B cell (primary cell): ENCODE measurements around the gene KCNF1. TPM values are rescaled to one million over a fixed set of nuclear protein-coding genes. Genes with fewer than 3 reads are reported as not detected.

Experiments
- ATAC-seq: fragments of 200-7000 bp; cut with Tn5 transposase; one replicate; pipeline ENCODE4 v1.10.0; 2021; ENCODE audit warnings: low read depth, mild to moderate bottlenecking, moderate number of reproducible peaks, moderate library complexity
- CTCF ChIA-PET: fragments of 350-600 bp; sonication (Branson Sonifier 250); formaldehyde crosslinking; loops from one replicate; lab custom pipeline; 2021; ENCODE audit warnings: antibody characterized with exemption, inconsistent platforms; lab: Charles Lee
- POLR2A ChIA-PET: fragments of 350-600 bp; sonication (Branson Sonifier 250); formaldehyde crosslinking; loops from one replicate; lab custom pipeline; 2021; ENCODE audit warnings: antibody characterized with exemption; lab: Charles Lee
- DNase-seq: peaks from one replicate; pipeline ENCODE4 v3.0.0; 2013
- H2AFZ ChIP-seq: 2 replicates; pipeline ENCODE4 v1.6.1; 2012; ENCODE audit warnings: mild to moderate bottlenecking, low read depth, low read length; ENCODE audit not compliant: insufficient read depth, poor library complexity, severe bottlenecking
- H3K27ac ChIP-seq, 2 donors: 1 replicate in 1 of 2; 2 replicates in 1 of 2; pipeline ENCODE4 v1.5.1; 2012 to 2013; ENCODE audit warnings: low read length in 2 of 2, mild to moderate bottlenecking in 2 of 2, moderate library complexity in 1 of 2
- H3K27me3 ChIP-seq, 4 experiments: fragments of 200-600 bp in 1 of 4; sonication (generic) in 1 of 4; replicated peaks in 1 of 4; 1 replicate in 2 of 4; 2 replicates in 2 of 4; pipeline versions ENCODE4 v1.6.1 to v1.7.0; 2013 to 2016; ENCODE audit warnings: low read length in 3 of 4, mild to moderate bottlenecking in 2 of 4, mixed read lengths in 1 of 4, moderate library complexity in 1 of 4; ENCODE audit not compliant: insufficient read depth in 4 of 4, control insufficient read depth in 3 of 4; ENCODE audit errors: control extremely low read depth in 1 of 4
- H3K36me3 ChIP-seq, 2 experiments: replicated peaks in 1 of 2; 1 replicate in 1 of 2; 2 replicates in 1 of 2; pipeline versions ENCODE4 v1.6.1 to v1.7.1; 2013; ENCODE audit warnings: low read length in 1 of 2; ENCODE audit not compliant: insufficient read depth in 2 of 2, control insufficient read depth in 1 of 2; ENCODE audit errors: control extremely low read depth in 1 of 2, extremely low read depth in 1 of 2
- H3K4me1 ChIP-seq, 2 donors: fragments of 200-600 bp in 1 of 2; sonication (generic) in 1 of 2; 1 replicate in 1 of 2; 2 replicates in 1 of 2; pipeline versions ENCODE4 v1.5.1 to v1.6.1; 2013 to 2017; ENCODE audit warnings: low read length in 2 of 2; ENCODE audit not compliant: control insufficient read depth in 2 of 2, insufficient read depth in 2 of 2
- H3K4me2 ChIP-seq: replicated peaks from 2 replicates; pipeline ENCODE3; 2012; ENCODE audit warnings: mild to moderate bottlenecking, low read depth, low read length; ENCODE audit not compliant: poor library complexity, severe bottlenecking
- H3K4me3 ChIP-seq, 5 experiments: fragments of 200-600 bp in 1 of 5; sonication (generic) in 1 of 5; 1 replicate in 3 of 5; 2 replicates in 2 of 5; pipeline versions ENCODE4 v1.5.1 to v1.7.0; 2011 to 2016; ENCODE audit warnings: low read length in 4 of 5, mild to moderate bottlenecking in 4 of 5, low read depth in 2 of 5, control low read depth in 1 of 5, moderate library complexity in 1 of 5; ENCODE audit not compliant: insufficient read depth in 1 of 5; ENCODE audit errors: control extremely low read depth in 1 of 5, extremely low read depth in 1 of 5
- H3K79me2 ChIP-seq: fragments of 200-600 bp; sonication (generic); one replicate; pipeline ENCODE4 v1.6.0; 2016; ENCODE audit warnings: low read length; ENCODE audit not compliant: control insufficient read depth, insufficient read depth
- H3K9ac ChIP-seq: fragments of 200-600 bp; sonication (generic); 2 replicates; pipeline ENCODE4 v1.6.1; 2017; ENCODE audit warnings: mild to moderate bottlenecking, low read length, moderate library complexity
- H3K9me3 ChIP-seq, 3 donors: one replicate each; pipeline versions ENCODE4 v1.6.1 to v1.7.1; 2013; ENCODE audit warnings: low read length in 2 of 3; ENCODE audit not compliant: control insufficient read depth in 2 of 3, insufficient read depth in 1 of 3; ENCODE audit errors: control extremely low read depth in 1 of 3
- H4K20me1 ChIP-seq: 2 replicates; pipeline ENCODE4 v1.6.0; 2012; ENCODE audit warnings: mild to moderate bottlenecking, low read length; ENCODE audit not compliant: insufficient read depth, control insufficient read depth, poor library complexity, severe bottlenecking
- H3K27ac Mint-ChIP-seq: one replicate; pipeline ENCODE4 v1.8.0; 2021; ENCODE audit warnings: mixed read lengths
- H3K27me3 Mint-ChIP-seq: one replicate; pipeline ENCODE4 v1.8.0; 2021; ENCODE audit warnings: mixed read lengths
- H3K4me1 Mint-ChIP-seq: one replicate; pipeline ENCODE4 v1.8.0; 2021; ENCODE audit warnings: mixed read lengths
- H3K4me3 Mint-ChIP-seq: one replicate; pipeline ENCODE4 v1.8.0; 2021; ENCODE audit warnings: mixed read lengths
- H3K9me3 Mint-ChIP-seq: one replicate; pipeline ENCODE4 v1.8.0; 2022; ENCODE audit warnings: mixed read lengths; ENCODE audit not compliant: insufficient read depth
- EZH2 ChIP-seq: IDR thresholded peaks from 2 replicates; pipeline ENCODE4 v1.6.1; 2012; ENCODE audit warnings: borderline replicate concordance, low read depth, mild to moderate bottlenecking, moderate library complexity, low read length; ENCODE audit not compliant: insufficient read depth, poor library complexity, severe bottlenecking
- WGBS: methylation state at CpG from one replicate; pipeline ENCODE4 v1.1.5; 2013; ENCODE audit warnings: missing lambda C conversion rate; ENCODE audit not compliant: insufficient coverage; 5-methylcytosine and 5-hydroxymethylcytosine counted together
- intact Hi-C: fragments of 100-400 bp; cut with micrococcal nuclease; formaldehyde crosslinking; loops from one replicate; pipeline ENCODE4 v1.10.0; 2022
- polyA plus RNA-seq: library from polyadenylated mRNA; depleted of rRNA; stranded (reverse); fragments of >200 nt; gene quantifications from 2 replicates; pipeline ENCODE4 v1.2.3, GENCODE V29; 2012
- total RNA-seq, 2 donors: library from RNA; stranded (reverse); fragments of 120-200 nt in 1 of 2; gene quantifications; 1 replicate in 1 of 2; 2 replicates in 1 of 2; pipeline versions ENCODE4 v1.2.3 to v1.2.4, GENCODE V29; 2013 to 2022
- TF ChIP-seq, protein P1 (sequence below): fragments of 200-600 bp; IDR thresholded peaks from one replicate; pipeline ENCODE4 v1.8.0; 2022; ENCODE audit warnings: antibody characterized with exemption, mild to moderate bottlenecking

The KCNF1 gene
- total and polyA plus RNA-seq, 2 donors (not counting 1 experiment from before 2014, with no cell fraction given), result not detected

DNA sequence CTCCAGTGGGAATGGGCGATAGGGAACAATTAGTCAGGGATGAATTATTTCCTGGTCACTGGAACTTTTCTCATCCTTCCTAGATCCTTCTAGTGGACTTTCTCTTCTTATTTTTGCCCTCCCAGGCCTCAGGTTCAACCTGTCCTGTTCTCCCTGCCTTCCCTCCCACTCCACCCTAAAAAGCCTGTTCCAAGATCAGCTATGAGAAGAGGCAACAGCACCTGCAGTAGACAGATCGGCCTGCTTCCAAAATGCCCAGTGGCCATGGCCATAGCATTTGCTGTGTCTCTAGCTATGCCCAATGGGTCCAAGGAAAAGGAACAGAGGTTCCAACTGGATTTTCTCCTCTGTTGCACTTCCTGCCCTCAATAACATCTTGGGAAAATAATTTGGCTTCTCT, 16.5 kb upstream of the KCNF1 start:
- no peak overlapping the region for H2AFZ ChIP-seq
- H3K27me3 Mint-ChIP-seq, result peaks cover 30% of the 10 kb centered on the region
- ChIA-PET POLR2A (no interaction called here), CTCF (no interaction called here)
- intact Hi-C loops, result no loop called here
- no peak for ATAC-seq
- peaks cover 0 to 11% (median 1%) of the 10 kb centered on the region in 4 experiments for H3K27me3 ChIP-seq
- no peak overlapping the region for H3K4me2 ChIP-seq
- no peaks in the 10 kb centered on the region for H3K36me3 ChIP-seq
- H4K20me1 ChIP-seq, result no peaks in the 10 kb centered on the region
- no peak for DNase-seq
- H3K4me1 ChIP-seq, result no peaks in the 10 kb centered on the region
- TF ChIP-seq EZH2, result no peak
- TF ChIP-seq, protein P1, sequence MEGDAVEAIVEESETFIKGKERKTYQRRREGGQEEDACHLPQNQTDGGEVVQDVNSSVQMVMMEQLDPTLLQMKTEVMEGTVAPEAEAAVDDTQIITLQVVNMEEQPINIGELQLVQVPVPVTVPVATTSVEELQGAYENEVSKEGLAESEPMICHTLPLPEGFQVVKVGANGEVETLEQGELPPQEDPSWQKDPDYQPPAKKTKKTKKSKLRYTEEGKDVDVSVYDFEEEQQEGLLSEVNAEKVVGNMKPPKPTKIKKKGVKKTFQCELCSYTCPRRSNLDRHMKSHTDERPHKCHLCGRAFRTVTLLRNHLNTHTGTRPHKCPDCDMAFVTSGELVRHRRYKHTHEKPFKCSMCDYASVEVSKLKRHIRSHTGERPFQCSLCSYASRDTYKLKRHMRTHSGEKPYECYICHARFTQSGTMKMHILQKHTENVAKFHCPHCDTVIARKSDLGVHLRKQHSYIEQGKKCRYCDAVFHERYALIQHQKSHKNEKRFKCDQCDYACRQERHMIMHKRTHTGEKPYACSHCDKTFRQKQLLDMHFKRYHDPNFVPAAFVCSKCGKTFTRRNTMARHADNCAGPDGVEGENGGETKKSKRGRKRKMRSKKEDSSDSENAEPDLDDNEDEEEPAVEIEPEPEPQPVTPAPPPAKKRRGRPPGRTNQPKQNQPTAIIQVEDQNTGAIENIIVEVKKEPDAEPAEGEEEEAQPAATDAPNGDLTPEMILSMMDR, result no peak
- H3K9me3 Mint-ChIP-seq, result no peaks in the 10 kb centered on the region
- no peaks in the 10 kb centered on the region for H3K9me3 ChIP-seq
- no peak overlapping the region for H3K4me3 ChIP-seq
- H3K4me1 Mint-ChIP-seq, result no peaks in the 10 kb centered on the region
- no peak overlapping the region for H3K27ac ChIP-seq
- 100% methylated on average over 2 of the region's 2 CpGs for WGBS
- H3K79me2 ChIP-seq, result no peaks in the 10 kb centered on the region
- H3K4me3 Mint-ChIP-seq, result no peak overlapping the region
- H3K9ac ChIP-seq, result no peak overlapping the region
- H3K27ac Mint-ChIP-seq, result no peak overlapping the region

DNA sequence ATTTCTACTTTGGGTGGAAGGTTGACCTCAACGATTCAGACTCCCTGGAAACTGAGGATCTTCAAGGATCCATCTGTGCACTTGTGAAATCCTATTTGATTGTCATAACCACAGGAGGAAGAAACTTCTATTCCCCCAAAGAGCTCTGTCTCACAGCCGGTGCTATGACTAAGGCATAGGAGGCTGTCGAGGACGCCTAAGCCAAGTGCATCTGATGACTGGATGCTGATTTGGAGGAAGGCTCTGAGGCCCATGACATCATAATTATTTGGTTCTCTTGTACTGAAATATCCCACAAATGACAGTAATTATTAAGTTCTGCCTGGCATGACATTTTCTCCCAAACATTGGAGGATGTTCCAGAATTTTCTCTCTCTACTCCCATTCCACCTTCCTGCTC, 13.8 kb upstream of the KCNF1 start:
- Mint-ChIP-seq H3K4me1 (no peaks in the 10 kb centered on the region), H3K4me3 (no peak overlapping the region), H3K27ac (no peak overlapping the region), H3K27me3 (peaks cover 32% of the 10 kb centered on the region), H3K9me3 (no peaks in the 10 kb centered on the region)
- H2AFZ ChIP-seq, result no peak overlapping the region
- no peak overlapping the region for H3K27ac ChIP-seq
- no peak for DNase-seq
- no peaks in the 10 kb centered on the region for H3K36me3 ChIP-seq
- no peak for ATAC-seq
- ChIA-PET CTCF (no interaction called here), POLR2A (no interaction called here)
- H3K9me3 ChIP-seq, result no peaks in the 10 kb centered on the region
- H4K20me1 ChIP-seq, result no peaks in the 10 kb centered on the region
- TF ChIP-seq, protein P1, result no peak
- TF ChIP-seq EZH2, result no peak
- H3K27me3 ChIP-seq, result peaks cover 0 to 13% (median 1%) of the 10 kb centered on the region in 4 experiments
- H3K4me3 ChIP-seq, result no peak overlapping the region
- H3K4me1 ChIP-seq, result no peaks in the 10 kb centered on the region
- no peak overlapping the region for H3K4me2 ChIP-seq
- intact Hi-C loops, result no loop called here
- H3K79me2 ChIP-seq, result no peaks in the 10 kb centered on the region
- H3K9ac ChIP-seq, result no peak overlapping the region
- whole genome bisulfite sequencing, result 90% methylated on average over 4 of the region's 4 CpGs
